Measurements from ENCODE around the gene PTDSS2.

The PTDSS2 gene

DNA sequence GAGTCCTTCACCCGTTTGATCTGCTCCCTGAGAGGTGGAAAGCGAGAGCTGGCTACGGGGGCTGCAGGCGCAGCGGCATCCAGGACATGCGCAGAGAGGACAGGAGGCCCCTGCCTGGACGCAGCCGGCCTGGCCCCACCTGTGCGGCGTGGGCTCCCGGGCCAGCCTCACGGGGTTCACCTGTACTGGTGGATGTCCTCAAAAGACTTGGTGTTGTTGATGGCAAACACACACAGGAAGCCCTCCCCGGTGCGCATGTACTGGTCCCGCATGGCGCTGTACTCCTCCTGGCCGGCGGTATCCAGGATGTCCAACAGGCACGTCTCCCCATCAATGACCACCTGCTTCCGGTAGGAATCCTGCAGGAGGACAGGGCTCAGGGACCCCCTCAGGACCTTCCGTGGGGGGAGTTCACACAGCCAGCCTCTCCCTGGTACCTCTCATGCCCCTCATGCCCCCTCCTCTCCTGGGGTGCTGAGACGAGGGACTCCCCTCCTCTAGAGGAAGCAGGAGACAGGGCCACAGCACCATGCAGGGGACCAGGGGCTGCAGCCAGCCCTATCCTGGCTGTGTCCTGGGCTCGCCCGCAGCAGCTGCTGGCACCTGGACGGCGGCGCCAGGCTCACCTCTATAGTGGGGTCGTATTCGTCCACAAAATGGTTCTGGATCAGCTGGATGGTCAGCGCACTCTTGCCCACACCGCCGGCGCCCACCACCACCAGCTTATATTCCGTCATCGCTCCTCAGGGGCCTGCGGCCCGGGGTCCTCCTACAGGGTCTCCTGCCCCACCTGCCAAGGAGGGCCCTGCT is 83.7 kb downstream of the PTDSS2 start:
- no peak for DNase-seq

DNA sequence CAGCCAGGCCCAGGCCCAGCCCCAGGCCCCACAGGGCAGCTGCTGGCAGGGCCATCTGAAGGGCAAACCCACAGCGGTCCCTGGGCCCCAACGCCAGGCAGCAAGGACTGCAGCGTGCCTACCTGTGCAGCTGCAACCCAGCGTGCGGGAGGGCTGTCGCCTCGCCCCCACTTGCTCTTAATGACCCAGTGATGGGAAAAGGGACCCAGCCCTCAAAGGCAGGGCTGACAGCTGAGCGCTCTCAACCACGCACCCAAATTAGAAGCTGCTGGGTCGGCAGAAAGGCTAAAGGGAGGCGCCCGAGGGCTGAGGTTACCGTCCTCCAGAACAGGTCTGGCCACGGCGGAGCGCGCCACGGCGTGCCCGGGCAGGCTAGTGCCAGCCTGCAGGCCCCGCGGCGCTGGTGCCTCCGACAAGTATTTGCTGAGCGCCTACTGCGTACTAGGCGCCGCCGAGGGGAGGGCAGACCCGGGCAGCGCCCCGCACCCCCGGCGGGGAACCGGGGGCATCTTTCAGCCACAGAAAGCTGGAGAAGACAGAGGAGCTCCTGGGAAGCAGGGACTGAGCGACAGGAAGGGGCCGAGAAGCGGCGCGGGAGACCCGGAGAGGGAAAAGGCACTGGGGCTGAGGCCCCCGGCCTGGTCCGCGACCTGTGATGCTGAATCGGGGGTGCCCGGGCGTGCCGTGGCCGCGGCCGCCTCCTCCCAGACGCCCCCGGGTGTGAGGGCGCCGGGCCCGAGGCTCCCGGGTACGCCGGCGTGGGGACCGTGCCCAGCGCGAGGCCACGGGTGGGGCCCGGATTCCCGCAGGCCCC is 84.5 kb downstream of the PTDSS2 start:
- no peak for DNase-seq

DNA sequence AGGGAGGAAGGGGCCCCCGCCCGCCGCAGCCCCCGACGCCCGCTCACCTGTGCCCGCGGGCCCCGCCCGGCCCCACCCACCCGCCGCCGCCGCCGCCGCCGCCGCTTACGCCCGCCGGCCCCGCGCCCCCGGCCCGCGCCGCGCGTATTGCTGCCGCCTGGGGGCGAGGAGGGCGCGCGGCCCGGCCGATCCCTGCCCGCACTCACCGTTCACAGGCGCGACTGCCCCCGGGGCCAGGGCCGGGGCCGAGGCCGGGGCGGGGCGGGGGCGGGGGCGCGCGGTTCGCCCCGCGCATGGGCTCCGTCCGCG is 85.1 kb downstream of the PTDSS2 start:
- DNase-seq: no peak

DNA sequence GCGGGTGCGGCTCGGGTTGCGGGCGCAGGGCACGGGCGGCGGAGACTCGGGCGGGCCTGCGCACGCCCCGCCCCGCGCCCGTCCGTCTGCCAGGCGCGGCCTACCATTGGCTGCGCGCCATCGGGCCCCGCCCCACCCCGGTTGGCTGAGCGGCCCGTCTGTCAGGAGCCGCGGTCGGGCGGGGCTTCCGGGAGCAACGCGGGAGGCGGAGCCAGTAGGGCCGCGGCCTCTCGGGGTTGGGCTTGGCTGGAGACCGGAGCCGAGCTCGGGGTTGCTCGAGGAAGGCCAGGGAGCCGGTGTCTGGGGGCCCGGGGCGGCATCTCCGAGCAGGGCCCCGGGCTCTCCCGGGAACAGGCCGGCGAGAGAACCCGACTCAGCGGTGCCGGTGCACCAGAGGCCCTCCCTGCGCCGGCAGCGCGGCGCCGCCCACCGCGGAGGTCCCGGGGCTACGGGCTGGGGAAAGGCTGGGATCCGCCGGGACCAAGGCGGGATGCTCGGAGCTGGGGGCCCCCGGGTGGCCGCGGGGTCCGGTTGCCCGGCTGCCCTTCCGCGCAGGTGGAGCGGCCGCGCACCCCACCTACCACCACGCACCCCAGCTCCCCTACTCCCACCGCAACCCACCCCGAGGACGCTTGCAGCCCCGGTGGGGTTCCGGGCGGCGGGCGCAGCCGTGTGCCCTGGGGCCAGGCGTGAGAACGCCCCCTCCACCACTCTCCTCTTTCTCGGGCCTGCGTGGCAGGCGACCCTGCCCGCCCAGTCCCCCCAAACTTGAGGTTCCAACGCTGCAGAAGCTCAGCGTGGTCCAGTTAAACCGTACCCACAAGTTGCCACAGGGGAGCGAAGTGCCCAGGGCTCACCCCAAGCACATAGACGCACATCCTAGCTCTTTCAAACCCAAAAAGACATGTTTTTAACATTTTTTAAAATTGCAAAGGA is 85.7 kb downstream of the PTDSS2 start, which contains the start of gene HRAS:
TSS of gene HRAS (minus strand) at position 58 of the 936 bp plus-strand sequence.
- peak; percentile 95 for DNase-seq

DNA sequence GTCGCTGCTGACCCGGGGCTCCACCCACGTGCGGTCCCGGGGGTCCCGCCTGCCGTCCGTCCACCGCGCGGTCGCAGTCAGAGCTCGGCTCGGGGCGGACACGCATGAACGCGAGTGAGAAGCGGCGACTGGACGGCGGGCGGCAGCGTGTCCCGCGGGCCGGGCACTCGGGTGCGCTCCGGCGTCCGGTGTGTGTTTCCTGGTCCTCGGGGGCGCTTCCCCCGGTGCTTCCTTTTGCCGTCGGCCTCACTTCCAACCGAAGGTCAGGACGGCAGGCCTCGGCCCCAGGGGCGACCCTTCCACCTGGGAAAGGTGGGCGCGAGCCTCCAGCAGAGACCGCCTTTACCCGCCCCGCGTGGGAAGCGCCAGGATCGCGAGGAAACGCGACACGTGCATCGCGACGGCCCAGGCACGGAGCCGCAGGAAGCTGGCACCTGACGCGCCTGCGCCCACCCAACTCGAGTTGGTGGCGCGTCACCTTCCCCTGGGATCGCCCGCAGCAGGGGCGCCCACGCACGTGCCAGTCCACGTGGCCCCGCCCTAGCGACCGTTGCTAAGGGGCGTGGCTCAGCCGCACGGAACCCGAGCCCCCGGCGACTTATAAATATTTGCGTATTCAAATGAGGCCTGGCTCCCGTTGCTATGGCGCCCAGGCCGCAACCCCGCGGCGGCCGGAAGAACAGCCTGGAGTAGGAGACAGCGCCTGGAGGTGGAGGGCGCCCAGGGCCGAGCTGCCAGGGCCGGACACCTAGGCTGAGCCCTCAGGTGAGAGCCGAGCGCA is 87.0 kb downstream of the PTDSS2 start, which contains the start of gene LRRC56:
TSS of gene LRRC56 (plus strand) at position 687 of the 781 bp plus-strand sequence. CDS start 3,158 bp downstream, outside the sequence.
- no peak for DNase-seq

DNA sequence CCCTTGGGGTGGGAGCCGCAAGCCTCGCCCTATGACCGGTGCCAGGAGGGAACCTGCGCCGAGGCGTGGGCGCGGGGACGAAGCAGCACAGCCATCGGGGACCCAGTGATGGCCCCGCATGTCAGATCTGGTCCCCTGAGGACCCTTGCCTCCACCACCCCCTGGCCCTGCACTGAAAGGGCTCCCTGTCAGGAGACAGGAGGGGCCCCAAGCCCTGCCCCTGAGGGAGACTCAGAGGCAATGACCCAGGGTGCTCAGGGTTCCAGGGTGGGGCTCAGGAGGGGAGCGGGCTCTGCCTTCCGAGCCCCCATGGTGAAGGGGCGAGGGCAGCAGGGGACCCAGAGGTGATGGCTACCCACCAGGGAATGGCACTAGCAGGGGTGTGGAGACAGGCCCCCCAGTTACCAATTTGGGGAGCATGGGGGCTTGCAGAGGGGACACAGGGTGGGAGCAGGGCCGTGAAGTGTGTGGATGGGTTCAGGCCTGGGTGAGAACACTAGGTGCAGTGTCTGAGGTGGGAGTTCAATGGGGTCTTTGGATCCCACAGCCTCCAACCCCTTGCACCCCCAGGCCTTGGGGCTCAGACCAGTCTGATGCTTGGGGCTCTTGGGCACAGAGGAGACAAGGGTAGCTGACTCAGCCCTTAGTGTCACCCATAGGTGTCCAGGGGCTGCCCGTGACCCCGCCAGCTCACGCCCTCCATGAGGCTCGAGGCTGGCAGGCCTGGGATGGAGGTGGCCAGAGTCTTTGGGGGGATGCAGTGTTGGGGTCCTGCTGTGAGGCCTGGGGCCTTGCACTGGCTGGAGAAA is 87.7 kb downstream of the PTDSS2 start:
- DNase-seq: no peak

DNA sequence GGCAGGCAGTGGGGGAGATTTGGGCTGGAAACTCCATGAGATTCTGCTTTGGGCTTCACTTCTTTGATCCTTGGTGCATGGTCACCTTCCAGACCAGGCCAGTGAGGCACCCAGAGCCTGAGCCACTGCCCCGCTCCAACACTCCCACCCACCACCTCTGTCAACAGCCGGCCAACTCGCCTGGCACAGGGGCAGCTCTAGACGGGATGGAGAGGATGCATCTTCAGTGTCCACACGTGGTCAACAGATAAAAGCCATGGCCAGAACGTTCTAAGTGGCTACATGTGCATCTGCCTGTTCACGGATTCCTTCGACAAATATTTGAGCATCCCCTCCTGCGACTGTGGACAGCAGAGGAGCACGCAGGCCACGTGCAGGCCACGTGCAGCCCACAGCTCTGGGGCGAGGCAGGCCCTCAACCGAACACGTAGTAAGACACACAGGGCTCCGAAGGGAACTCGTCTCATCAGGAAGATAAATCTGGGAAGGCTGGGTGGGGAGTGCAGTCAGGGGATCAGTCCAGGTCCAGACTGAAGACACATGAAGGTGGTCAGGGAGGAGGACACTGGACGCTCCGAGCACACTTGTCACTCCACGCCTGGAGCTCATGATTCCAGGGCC is 88.5 kb downstream of the PTDSS2 start:
- no peak for DNase-seq

DNA sequence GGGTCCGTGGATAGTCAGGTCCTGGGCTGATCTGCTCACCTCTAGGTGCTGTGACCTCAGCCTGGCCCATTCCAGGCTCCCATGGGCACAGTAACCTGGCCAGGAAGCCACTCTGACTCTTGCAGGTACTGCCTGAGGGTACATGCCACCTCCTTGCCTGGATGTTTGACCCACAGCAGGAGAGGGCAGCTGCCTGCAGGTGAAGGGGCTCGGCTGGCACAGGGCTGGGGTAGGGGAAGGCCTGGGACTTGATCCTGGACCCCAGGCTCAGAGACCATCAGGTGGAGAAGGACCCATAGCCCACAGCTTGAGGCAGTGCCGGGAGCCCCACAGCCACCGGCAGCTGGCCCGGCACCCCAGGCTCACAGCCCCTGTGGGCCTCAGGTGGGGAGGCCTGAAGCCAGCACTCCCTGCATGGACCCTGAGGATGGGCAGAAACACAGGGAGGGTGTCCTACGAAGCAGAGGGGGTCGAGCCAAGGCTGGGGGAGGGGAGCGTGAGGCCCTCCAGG is 89.9 kb downstream of the PTDSS2 start:
- no peak for DNase-seq

Measured in midbrain (tissue), 1 donor.